ENCODE results near the gene CCL11.

Gene CCL11

GRCh38 chr17:34285286-34285792, at the start of gene CCL11:
Gene CCL11 (plus strand): TSS chr17:34285742. CDS start chr17:34285809, 67 bp downstream.
- no peak for DNase-seq (ENCODE audit: low read depth)

DNA sequence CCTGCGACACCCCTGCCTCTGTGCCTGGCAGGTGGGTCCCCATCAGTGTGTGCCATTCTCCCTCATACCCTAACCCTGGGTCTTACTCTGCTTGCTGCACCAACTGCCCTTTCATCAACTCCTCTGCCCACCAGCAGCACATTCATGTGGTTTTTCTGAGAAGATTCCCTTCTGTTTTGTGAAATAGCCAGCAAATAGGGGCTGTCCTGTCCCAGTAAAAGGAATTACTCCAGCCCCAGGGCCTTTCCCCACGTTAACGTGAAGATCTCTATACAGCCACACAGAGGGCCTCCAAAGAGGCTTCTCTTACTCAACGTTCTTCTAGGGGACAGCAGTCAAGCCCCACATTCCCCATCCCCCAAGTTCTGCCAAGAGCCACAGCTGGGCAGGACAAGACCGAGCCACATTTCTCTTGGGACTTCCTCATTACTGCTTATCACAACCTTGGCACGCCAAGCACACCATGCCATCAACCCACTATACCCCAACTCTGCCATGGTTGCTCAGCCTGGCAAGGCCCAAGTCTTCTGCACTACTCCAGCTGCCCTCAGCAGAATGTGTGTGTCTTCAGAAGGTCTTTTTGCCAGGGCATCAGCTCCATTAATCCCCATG, 49.2 kb upstream of the CCL11 start:
- DNase-seq (ENCODE audit: low read depth): no peak

DNA sequence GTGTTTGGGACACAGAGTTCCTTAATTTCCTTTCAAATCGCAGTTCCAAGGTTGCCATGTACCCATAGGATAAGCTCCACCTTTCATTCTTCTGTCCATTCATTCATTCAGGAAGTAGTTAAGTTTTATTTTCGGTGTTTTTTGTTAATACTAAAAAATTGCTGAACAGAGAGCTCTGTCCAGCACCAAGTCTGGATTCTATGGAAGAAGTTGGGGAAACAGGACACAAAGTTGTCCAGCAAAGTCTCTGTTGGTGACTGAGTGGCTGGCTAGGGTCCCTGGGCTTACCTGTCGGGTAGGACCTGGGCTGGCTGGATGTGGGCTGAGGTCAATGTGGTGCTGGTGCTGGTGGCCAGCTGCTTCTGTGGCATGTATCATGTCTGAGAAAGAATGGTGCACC, 48.1 kb upstream of the CCL11 start:
- DNase-seq (ENCODE audit: low read depth): no peak

- no peak for DNase-seq (ENCODE audit: low read depth)
These were observed 44.5 kb upstream of the CCL11 start for GRCh38 chr17:34241062-34241461.

DNA sequence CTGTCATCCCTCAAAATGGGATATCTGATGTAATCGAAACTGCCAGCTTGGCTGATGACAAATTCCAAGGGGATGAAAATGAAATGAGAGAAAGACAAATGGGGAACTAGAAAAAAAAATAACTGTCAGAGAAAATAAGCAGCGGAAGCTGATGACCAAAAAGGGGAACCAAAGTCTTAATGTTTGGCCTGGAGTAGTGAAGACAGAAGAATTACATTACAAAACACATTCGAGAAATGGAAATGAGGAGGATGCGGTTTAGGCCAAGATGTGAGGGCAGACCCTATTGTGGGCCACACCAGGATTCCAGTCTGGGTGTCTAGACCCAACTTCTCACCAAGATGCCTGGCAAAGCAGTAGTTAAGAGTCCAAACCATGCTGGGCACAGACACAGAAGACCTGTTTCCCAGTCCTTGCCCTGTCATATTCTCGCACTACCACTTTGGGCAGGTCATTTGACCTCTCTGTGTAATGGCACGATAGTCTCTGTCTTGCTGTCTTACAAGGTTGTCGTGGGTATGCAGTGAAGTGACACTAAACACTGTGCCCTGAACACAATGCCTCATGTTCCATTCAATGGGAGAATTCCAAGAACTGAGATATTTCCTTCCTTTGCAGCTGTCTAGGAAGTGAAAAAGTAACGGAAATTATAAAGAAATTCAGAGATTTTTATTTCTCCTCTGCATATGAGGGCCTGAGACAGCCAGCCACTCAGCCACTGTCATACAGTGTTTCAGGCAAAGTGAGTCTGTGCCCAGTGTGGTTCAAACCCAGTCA, 42.8 kb upstream of the CCL11 start:
- no peak for DNase-seq (ENCODE audit: low read depth)

- DNase-seq (ENCODE audit: low read depth): no peak
These were observed 41.9 kb upstream of the CCL11 start for GRCh38 chr17:34243364-34244320.

DNA sequence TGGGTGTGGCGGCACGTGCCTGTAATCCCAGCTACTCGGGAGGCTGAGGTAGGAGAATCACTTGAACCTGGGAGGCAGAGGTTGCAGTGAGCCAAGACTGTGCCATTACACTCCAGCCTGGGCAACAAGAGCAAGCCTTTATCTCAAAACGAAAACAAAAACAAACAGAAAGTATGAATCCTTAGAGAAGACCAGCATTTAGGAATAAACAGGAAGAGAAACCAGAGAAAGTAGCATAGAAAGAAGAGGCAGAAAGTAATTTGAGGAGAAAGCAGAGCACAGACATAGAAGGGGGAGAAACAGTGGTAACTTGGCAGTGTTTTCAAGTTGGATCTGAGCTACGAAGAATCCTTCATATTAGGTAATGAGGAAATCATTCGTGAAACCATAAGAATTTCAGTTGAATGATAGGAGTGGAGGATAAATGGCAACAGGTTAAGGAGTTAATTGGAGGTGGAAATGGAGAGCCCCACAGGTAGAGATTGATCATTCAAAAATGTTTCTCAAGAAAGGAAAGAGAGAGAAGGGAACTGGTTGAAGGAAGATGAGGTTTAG, 40.1 kb upstream of the CCL11 start:
- DNase-seq (ENCODE audit: low read depth): no peak

DNA sequence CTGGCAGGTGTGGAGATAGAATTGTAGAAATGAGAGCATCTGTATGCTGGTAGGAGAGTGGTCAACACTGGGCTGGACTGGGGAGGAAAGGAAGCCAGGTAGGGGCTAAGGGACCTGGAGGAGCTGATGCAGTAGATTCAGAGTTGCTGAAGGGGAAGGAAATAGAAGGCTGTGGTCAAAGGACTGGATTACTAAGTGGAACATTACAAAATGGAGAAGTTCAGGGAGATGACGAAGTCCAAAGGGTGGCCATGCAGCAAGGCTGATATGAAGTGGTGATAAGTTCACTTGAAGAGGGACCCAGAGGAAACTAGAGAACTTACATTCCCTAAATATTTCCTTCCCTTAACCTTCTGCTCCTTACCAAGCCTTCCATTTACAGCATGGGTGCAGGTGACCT, 39.1 kb upstream of the CCL11 start:
- DNase-seq (ENCODE audit: low read depth): no peak

DNA sequence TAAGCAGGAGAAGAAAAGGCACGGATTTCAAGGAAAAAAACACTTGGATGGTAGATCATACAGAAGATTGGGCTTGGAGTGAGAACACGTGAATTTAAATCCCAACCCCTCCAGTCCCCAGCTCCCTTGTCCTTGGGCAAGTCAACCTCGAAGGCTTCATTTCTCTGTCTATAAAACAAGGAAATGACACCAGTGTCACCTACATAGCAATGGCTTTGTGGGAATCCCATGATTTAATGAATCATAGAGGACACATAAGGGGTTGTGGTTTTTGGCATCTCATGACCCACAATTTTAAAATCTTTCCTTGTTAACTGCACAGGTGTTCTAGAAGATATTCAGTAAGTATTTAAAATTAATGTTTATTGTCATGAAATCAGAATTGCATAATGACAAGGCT, 38.7 kb upstream of the CCL11 start:
- no peak for DNase-seq (ENCODE audit: low read depth)

DNA sequence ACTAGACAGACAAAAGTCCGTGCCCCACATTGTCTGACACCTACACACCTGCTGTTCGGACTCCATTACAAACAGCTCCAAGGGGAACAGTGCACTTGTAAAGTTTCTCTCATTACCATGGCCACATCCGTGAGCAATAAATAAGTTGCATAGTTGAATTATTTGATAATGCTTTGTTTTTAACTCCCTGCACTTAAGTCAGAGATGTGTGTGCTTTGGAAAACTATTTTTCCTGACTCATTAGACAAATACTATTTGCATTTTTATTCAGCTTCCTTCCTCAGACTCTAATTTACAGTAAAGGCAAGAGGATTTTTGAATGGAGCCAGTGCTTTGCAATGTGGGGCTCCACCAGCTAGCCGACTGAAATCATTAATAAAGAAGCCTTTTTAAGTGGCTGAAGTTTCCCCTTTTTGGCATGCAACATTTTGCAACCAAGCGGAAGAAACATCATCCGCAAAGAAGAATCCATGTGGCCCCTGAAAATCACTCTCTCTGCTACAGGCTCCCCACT, 37.0 kb upstream of the CCL11 start:
- peak; percentile 87 for DNase-seq (ENCODE audit: low read depth)

GRCh38 chr17:34249061-34249460, 36.5 kb upstream of the CCL11 start:
- no peak for DNase-seq (ENCODE audit: low read depth)

GRCh38 chr17:34249478-34249877, 36.1 kb upstream of the CCL11 start:
- peak; percentile 25 for DNase-seq (ENCODE audit: low read depth)

GRCh38 chr17:34251186-34251585, 34.4 kb upstream of the CCL11 start:
- no peak for DNase-seq (ENCODE audit: low read depth)

DNA sequence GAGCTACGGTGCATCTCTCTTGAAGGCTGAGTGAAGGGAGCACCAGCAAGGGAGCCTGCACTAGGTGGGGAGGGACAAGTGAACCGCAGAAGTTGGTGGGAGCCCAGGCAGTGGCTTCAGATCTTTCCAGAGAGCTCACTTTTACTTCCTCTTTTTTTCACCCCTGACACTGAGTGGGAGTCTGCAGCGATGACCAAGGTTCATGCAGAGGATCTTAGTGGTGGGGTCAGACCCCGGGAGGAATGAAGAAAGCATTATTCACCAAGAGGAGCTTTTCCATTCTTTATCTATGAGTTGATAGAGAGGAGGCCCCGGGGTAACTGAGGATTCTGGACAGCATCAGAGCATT, 33.5 kb upstream of the CCL11 start:
- peak; percentile 70 for DNase-seq (ENCODE audit: low read depth)

- peak; percentile 88 for DNase-seq (ENCODE audit: low read depth)
These were observed 33.0 kb upstream of the CCL11 start for GRCh38 chr17:34252444-34253138.

- DNase-seq (ENCODE audit: low read depth): no peak
These were observed 32.4 kb upstream of the CCL11 start for GRCh38 chr17:34253139-34253525.

GRCh38 chr17:34254146-34254545, 31.4 kb upstream of the CCL11 start:
- DNase-seq (ENCODE audit: low read depth): peak; percentile 70

DNA sequence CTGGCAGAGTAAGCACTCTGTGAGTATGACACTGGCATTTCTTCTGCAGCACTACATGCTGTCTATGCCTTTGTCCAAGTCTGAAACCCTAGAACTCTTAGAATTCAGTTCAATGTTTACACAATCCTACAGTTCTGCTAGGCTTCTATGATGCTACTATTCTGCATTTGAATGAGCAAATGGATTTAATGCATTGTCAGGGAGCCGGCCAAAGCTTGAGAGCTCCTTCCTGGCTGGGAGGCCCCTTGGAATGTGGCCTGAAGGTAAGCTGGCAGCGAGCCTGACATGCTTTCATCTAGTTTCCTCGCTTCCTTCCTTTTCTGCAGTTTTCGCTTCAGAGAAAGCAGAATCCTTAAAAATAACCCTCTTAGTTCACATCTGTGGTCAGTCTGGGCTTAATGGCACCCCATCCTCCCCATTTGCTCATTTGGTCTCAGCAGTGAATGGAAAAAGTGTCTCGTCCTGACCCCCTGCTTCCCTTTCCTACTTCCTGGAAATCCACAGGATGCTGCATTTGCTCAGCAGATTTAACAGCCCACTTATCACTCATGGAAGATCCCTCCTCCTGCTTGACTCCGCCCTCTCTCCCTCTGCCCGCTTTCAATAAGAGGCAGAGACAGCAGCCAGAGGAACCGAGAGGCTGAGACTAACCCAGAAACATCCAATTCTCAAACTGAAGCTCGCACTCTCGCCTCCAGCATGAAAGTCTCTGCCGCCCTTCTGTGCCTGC, 30.7 kb upstream of the CCL11 start, which contains the start of gene CCL2:
Gene CCL2 (plus strand): TSS at position 635 of the 730 bp plus-strand sequence. CDS start 65 bp downstream, at position 700.
- DNase-seq (ENCODE audit: low read depth): peak; percentile 74

DNA sequence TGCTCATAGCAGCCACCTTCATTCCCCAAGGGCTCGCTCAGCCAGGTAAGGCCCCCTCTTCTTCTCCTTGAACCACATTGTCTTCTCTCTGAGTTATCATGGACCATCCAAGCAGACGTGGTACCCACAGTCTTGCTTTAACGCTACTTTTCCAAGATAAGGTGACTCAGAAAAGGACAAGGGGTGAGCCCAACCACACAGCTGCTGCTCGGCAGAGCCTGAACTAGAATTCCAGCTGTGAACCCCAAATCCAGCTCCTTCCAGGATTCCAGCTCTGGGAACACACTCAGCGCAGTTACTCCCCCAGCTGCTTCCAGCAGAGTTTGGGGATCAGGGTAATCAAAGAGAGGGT, 30.2 kb upstream of the CCL11 start:
- DNase-seq (ENCODE audit: low read depth): no peak

GRCh38 chr17:34255841-34256240, 29.7 kb upstream of the CCL11 start:
- DNase-seq (ENCODE audit: low read depth): no peak
